GM12878 (cell line): ENCODE measurements around the gene KAZN.

Source experiments
- EP300 ChIP-seq, 2 experiments: fragments of 150-350 bp in 1 of 2; IDR thresholded peaks; 2 replicates each; pipeline ENCODE4 v1.6.1; 2011 to 2012; ENCODE audit warnings: low read depth in 2 of 2, low read length in 2 of 2, borderline replicate concordance in 1 of 2, improper control_type of control experiment in 1 of 2, inconsistent platforms in 1 of 2; ENCODE audit not compliant: control insufficient read depth in 1 of 2
- EZH2 ChIP-seq: IDR thresholded peaks from 2 replicates; pipeline ENCODE4 v1.6.1; 2012; ENCODE audit warnings: low read depth, mild to moderate bottlenecking, control low read depth, inconsistent platforms, low read length, borderline replicate concordance; ENCODE audit not compliant: control insufficient read depth
- FOXK2 ChIP-seq: fragments of 450-650 bp; IDR thresholded peaks from 2 replicates; pipeline ENCODE4 v1.6.1; 2017; ENCODE audit warnings: mild to moderate bottlenecking, moderate library complexity
- JUND ChIP-seq: IDR thresholded peaks from 2 replicates; pipeline ENCODE4 v1.6.1; 2012; ENCODE audit warnings: low read depth, mild to moderate bottlenecking, low read length, improper control_type of control experiment, moderate library complexity
- KAT2A ChIP-seq: conservative IDR thresholded peaks from 2 replicates; pipeline ENCODE4 v1.6.1; 2011; ENCODE audit warnings: low read depth, low read length; ENCODE audit not compliant: control insufficient read depth
- MXI1 ChIP-seq: fragments of 150-350 bp; IDR thresholded peaks from 2 replicates; pipeline ENCODE4 v1.6.1; 2011; ENCODE audit warnings: low read depth, mild to moderate bottlenecking, inconsistent platforms, low read length, improper control_type of control experiment
- NR2F1 ChIP-seq: fragments of 450-650 bp; conservative IDR thresholded peaks from 2 replicates; pipeline ENCODE4 v1.6.1; 2017; ENCODE audit warnings: mild to moderate bottlenecking
- POLR2A ChIP-seq: IDR thresholded peaks from 2 replicates; pipeline ENCODE4 v1.6.1; 2011; ENCODE audit warnings: low read depth, mild to moderate bottlenecking, low read length
- TF ChIP-seq, protein P1 (sequence below), 3 experiments: IDR thresholded peaks in 2 of 3; conservative IDR thresholded peaks in 1 of 3; 2 replicates each; pipeline ENCODE4 v1.5.1; 2011; ENCODE audit warnings: low read depth in 3 of 3, low read length in 3 of 3, mild to moderate bottlenecking in 3 of 3, control low read depth in 2 of 3, moderate library complexity in 2 of 3, inconsistent platforms in 1 of 3, mixed read lengths in 1 of 3; ENCODE audit not compliant: control insufficient read depth in 2 of 3, insufficient read depth in 1 of 3; ENCODE audit errors: extremely low read depth in 1 of 3
- TF ChIP-seq, protein P2 (sequence below): fragments of 450-650 bp; IDR thresholded peaks from 2 replicates; pipeline ENCODE4 v1.6.1; 2017; ENCODE audit warnings: mild to moderate bottlenecking, moderate library complexity
- TF ChIP-seq, protein P3 (sequence below): IDR thresholded peaks from 2 replicates; pipeline ENCODE4 v1.6.1; 2011; ENCODE audit warnings: borderline replicate concordance, low read depth, mild to moderate bottlenecking, moderate library complexity, mixed read lengths, low read length; ENCODE audit not compliant: insufficient read depth; ENCODE audit errors: extremely low read length
- TF ChIP-seq, protein P4 (sequence below): IDR thresholded peaks from 2 replicates; pipeline ENCODE4 v1.6.1; 2012; ENCODE audit warnings: low read depth, low read length, improper control_type of control experiment

DNA sequence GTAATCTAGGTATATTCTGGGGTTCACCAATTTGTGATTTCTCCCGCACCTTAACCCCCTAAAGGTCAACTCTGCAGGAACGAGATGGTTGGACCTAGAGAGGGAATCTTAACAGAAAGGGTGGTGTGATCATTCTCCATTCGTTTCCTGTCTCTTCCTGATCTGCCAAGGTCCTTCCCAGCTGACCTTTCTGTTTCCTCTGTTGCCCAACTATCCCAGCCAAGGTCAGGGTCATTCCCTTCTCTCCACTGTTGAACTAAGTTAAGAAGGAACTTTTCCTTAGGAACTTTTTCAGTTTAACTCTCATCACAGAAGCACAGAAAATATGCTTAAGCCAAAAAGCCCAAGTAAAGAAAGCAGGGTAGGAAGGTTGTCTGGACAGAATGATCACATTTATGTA, 49.3 kb downstream of the KAZN start:
- TF ChIP-seq, protein P1, sequence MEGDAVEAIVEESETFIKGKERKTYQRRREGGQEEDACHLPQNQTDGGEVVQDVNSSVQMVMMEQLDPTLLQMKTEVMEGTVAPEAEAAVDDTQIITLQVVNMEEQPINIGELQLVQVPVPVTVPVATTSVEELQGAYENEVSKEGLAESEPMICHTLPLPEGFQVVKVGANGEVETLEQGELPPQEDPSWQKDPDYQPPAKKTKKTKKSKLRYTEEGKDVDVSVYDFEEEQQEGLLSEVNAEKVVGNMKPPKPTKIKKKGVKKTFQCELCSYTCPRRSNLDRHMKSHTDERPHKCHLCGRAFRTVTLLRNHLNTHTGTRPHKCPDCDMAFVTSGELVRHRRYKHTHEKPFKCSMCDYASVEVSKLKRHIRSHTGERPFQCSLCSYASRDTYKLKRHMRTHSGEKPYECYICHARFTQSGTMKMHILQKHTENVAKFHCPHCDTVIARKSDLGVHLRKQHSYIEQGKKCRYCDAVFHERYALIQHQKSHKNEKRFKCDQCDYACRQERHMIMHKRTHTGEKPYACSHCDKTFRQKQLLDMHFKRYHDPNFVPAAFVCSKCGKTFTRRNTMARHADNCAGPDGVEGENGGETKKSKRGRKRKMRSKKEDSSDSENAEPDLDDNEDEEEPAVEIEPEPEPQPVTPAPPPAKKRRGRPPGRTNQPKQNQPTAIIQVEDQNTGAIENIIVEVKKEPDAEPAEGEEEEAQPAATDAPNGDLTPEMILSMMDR (IDR thresholded peaks at IDR 0.05 in 2 of 3, conservative IDR thresholded peaks at IDR 0.05 in 1 of 3; ENCODE audit: control insufficient read depth in 2 of 3, extremely low read depth in 1 of 3, insufficient read depth in 1 of 3, low read depth in 3 of 3, low read length in 3 of 3): no peak
- no peak for TF ChIP-seq KAT2A
- TF ChIP-seq EZH2: no peak
- TF ChIP-seq MXI1: no peak
- no peak for TF ChIP-seq POLR2A
- TF ChIP-seq, protein P2, sequence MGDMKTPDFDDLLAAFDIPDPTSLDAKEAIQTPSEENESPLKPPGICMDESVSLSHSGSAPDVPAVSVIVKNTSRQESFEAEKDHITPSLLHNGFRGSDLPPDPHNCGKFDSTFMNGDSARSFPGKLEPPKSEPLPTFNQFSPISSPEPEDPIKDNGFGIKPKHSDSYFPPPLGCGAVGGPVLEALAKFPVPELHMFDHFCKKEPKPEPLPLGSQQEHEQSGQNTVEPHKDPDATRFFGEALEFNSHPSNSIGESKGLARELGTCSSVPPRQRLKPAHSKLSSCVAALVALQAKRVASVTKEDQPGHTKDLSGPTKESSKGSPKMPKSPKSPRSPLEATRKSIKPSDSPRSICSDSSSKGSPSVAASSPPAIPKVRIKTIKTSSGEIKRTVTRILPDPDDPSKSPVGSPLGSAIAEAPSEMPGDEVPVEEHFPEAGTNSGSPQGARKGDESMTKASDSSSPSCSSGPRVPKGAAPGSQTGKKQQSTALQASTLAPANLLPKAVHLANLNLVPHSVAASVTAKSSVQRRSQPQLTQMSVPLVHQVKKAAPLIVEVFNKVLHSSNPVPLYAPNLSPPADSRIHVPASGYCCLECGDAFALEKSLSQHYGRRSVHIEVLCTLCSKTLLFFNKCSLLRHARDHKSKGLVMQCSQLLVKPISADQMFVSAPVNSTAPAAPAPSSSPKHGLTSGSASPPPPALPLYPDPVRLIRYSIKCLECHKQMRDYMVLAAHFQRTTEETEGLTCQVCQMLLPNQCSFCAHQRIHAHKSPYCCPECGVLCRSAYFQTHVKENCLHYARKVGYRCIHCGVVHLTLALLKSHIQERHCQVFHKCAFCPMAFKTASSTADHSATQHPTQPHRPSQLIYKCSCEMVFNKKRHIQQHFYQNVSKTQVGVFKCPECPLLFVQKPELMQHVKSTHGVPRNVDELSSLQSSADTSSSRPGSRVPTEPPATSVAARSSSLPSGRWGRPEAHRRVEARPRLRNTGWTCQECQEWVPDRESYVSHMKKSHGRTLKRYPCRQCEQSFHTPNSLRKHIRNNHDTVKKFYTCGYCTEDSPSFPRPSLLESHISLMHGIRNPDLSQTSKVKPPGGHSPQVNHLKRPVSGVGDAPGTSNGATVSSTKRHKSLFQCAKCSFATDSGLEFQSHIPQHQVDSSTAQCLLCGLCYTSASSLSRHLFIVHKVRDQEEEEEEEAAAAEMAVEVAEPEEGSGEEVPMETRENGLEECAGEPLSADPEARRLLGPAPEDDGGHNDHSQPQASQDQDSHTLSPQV: no peak
- TF ChIP-seq JUND: no peak
- TF ChIP-seq, protein P3, sequence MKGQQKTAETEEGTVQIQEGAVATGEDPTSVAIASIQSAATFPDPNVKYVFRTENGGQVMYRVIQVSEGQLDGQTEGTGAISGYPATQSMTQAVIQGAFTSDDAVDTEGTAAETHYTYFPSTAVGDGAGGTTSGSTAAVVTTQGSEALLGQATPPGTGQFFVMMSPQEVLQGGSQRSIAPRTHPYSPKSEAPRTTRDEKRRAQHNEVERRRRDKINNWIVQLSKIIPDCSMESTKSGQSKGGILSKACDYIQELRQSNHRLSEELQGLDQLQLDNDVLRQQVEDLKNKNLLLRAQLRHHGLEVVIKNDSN: no peak
- TF ChIP-seq NR2F1: no peak
- TF ChIP-seq, protein P4, sequence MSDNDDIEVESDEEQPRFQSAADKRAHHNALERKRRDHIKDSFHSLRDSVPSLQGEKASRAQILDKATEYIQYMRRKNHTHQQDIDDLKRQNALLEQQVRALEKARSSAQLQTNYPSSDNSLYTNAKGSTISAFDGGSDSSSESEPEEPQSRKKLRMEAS: no peak
- TF ChIP-seq EP300 (IDR thresholded peaks at IDR 0.05; ENCODE audit: borderline replicate concordance in 1 of 2, control insufficient read depth in 1 of 2, low read depth in 2 of 2, low read length in 2 of 2): no peak
- TF ChIP-seq FOXK2: no peak
